Smooth muscle cell (in vitro differentiated cells): ENCODE data around the gene IFT57. TPM values are rescaled to one million over a fixed set of nuclear protein-coding genes. Genes with fewer than 3 reads are reported as not detected.

Source experiments
- DNase-seq: peaks from one replicate; lab custom pipeline; 2025; ENCODE audit not compliant: unreplicated experiment; lab: John Stamatoyannopoulos, UW
- H2AFZ ChIP-seq: fragments of 200-600 bp; sonication (generic); 2 replicates; pipeline ENCODE4 v1.6.0; 2016; ENCODE audit warnings: antibody characterized with exemption, low read depth, mild to moderate bottlenecking
- H3F3A ChIP-seq: fragments of 200-600 bp; sonication (generic); 2 replicates; pipeline ENCODE4 v1.6.0; 2017; ENCODE audit warnings: antibody characterized with exemption, low read depth
- H3K27ac ChIP-seq: fragments of 200-600 bp; sonication (generic); 2 replicates; pipeline ENCODE4 v1.5.1; 2016; ENCODE audit warnings: low read depth, mild to moderate bottlenecking
- H3K27me3 ChIP-seq: fragments of 200-600 bp; sonication (generic); 2 replicates; pipeline ENCODE4 v1.6.1; 2016; ENCODE audit warnings: low read depth, mild to moderate bottlenecking
- H3K36me3 ChIP-seq: fragments of 200-600 bp; sonication (generic); 2 replicates; pipeline ENCODE4 v1.5.1; 2016; ENCODE audit warnings: low read depth
- H3K4me1 ChIP-seq: fragments of 200-600 bp; sonication (generic); 2 replicates; pipeline ENCODE4 v1.5.1; 2016; ENCODE audit warnings: low read depth
- H3K4me2 ChIP-seq: fragments of 200-600 bp; sonication (generic); 2 replicates; pipeline ENCODE4 v1.6.0; 2016; ENCODE audit warnings: mild to moderate bottlenecking
- H3K4me3 ChIP-seq: fragments of 200-600 bp; sonication (generic); 2 replicates; pipeline ENCODE4 v1.5.1; 2016; ENCODE audit warnings: mild to moderate bottlenecking
- H3K79me2 ChIP-seq: fragments of 200-600 bp; sonication (generic); 2 replicates; pipeline ENCODE4 v1.6.0; 2016; ENCODE audit warnings: low read depth, mild to moderate bottlenecking
- H3K9ac ChIP-seq: fragments of 200-600 bp; sonication (generic); 2 replicates; pipeline ENCODE4 v1.6.0; 2016; ENCODE audit warnings: low read depth
- H3K9me3 ChIP-seq: fragments of 200-600 bp; sonication (generic); replicated peaks from 2 replicates; pipeline ENCODE4 v1.5.1; 2016; ENCODE audit warnings: low read depth
- H4K20me1 ChIP-seq: fragments of 200-600 bp; sonication (generic); 2 replicates; pipeline ENCODE4 v1.6.0; 2016; ENCODE audit warnings: low read depth
- CTCF ChIP-seq: fragments of 200-600 bp; sonication (generic); IDR thresholded peaks from 2 replicates; pipeline ENCODE4 v1.5.1; 2017; ENCODE audit warnings: borderline replicate concordance, mild to moderate bottlenecking, antibody characterized with exemption; ENCODE audit not compliant: insufficient read depth, poor library complexity, severe bottlenecking
- WGBS: methylation state at CpG from one replicate; pipeline ENCODE4 v1.1.7; 2016; ENCODE audit warnings: low lambda C conversion rate; 5-methylcytosine and 5-hydroxymethylcytosine counted together
- polyA plus RNA-seq: library from polyadenylated mRNA; unstranded; fragments of >200 nt; fragmentation: Nextera tagmentation; extraction: Ambion mirVana; gene quantifications from 2 replicates; pipeline ENCODE4 v1.2.1, GENCODE V29; 2016
- total RNA-seq: library from RNA; depleted of rRNA; stranded (reverse); fragments of >200 nt; gene quantifications from 2 replicates; pipeline ENCODE4 v1.2.3, GENCODE V29; 2014

Gene IFT57
- total and polyA plus RNA-seq, 2 experiments from 2014 or later = 24.5 to 42.0 TPM

DNA sequence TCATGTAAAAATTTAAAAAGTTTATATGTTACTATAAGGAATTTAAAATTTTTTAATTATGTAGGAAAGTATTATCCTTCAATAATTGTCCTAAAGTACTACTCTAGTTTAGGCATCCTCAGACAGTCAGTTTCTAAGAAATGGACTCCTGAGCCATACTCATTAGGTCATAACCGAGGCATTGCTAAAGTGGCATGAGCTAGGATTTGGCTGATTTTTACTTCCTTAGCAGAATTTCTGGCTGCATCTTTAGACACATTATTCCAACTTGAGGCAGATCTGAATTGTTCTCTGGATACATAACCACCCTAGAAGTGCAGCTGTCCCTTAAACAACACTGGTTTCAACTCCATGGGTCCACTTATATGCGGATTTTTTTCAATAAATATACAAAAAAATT lies 38.3 kb downstream of the IFT57 start:
- DNase-seq = no peak
- H3K27ac ChIP-seq = no peak overlapping the region
- TF ChIP-seq CTCF = no peak
- WGBS = 100% methylated on average over 2 of the region's 2 CpGs
- H3K9ac ChIP-seq = no peak overlapping the region
- no peaks in the 10 kb centered on the region for H3K9me3 ChIP-seq
- H3K4me2 ChIP-seq = no peak overlapping the region
- H2AFZ ChIP-seq = no peak overlapping the region
- no peaks in the 10 kb centered on the region for H4K20me1 ChIP-seq
- no peaks in the 10 kb centered on the region for H3K79me2 ChIP-seq
- no peaks in the 10 kb centered on the region for H3K4me1 ChIP-seq
- H3F3A ChIP-seq = no peaks in the 10 kb centered on the region
- H3K36me3 ChIP-seq = peaks cover 4% of the 10 kb centered on the region
- H3K4me3 ChIP-seq = no peak overlapping the region
- no peaks in the 10 kb centered on the region for H3K27me3 ChIP-seq

DNA sequence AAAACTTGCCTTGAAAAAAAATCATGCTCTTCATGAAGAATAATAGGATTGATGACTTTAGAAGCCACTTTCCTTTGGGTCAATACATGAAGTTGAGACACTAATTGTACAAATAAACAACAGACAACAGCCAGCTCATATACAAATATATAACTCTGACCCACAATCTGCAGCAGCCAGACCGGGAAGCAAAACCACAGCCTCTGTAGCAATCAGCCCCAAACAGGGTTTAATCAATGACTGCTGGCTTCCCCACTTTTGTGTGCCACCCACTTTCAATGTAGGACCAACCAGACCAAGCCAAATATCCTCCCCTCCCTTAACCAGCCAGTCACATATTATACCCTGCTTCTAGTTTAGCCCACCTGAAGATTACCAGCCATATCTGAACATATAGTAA lies 39.0 kb downstream of the IFT57 start:
- H3K36me3 ChIP-seq = peaks cover 4% of the 10 kb centered on the region
- H3K9me3 ChIP-seq = no peaks in the 10 kb centered on the region
- no peak for DNase-seq
- no peak overlapping the region for H3K4me2 ChIP-seq
- no peaks in the 10 kb centered on the region for H3K4me1 ChIP-seq
- no peaks in the 10 kb centered on the region for H3F3A ChIP-seq
- H3K27me3 ChIP-seq = no peaks in the 10 kb centered on the region
- 54% methylated on average over 1 of the region's 1 CpG for WGBS
- no peak overlapping the region for H2AFZ ChIP-seq
- H3K27ac ChIP-seq = no peak overlapping the region
- no peak overlapping the region for H3K4me3 ChIP-seq
- H3K79me2 ChIP-seq = no peaks in the 10 kb centered on the region
- H4K20me1 ChIP-seq = no peaks in the 10 kb centered on the region
- no peak for TF ChIP-seq CTCF
- H3K9ac ChIP-seq = no peak overlapping the region

- no peak overlapping the region for H3K4me2 ChIP-seq
- H4K20me1 ChIP-seq = no peaks in the 10 kb centered on the region
- H3K4me3 ChIP-seq = no peak overlapping the region
- H2AFZ ChIP-seq = no peak overlapping the region
- no peak overlapping the region for H3K27ac ChIP-seq
- no peak for DNase-seq
- no peaks in the 10 kb centered on the region for H3K9me3 ChIP-seq
- no peaks in the 10 kb centered on the region for H3K4me1 ChIP-seq
- no peaks in the 10 kb centered on the region for H3K27me3 ChIP-seq
- no peaks in the 10 kb centered on the region for H3K79me2 ChIP-seq
- H3F3A ChIP-seq = no peaks in the 10 kb centered on the region
- peaks cover 4% of the 10 kb centered on the region for H3K36me3 ChIP-seq
- H3K9ac ChIP-seq = no peak overlapping the region
- WGBS = 38% methylated on average over 1 of the region's 1 CpG
- TF ChIP-seq CTCF = no peak
Measured at GRCh38 chr3:108182339-108182738, 39.9 kb downstream of the IFT57 start.

DNA sequence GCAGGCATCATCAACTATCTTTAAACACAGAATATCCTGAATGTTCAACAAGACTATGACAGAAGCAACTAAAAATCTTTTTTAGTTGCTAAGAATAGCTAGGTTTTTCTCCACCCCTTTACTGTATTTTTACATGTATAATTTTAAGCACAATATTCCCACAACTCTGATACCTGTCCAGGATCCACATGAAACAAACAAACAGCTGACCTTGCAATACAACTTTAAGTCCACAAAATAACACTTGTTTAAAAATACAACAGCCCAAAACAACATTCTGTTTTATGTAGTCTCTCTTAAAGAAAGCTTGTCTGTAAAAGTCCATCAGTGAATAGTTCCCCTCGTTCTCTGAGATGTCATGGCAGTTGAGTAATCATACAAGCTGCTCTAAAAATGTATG lies 41.1 kb downstream of the IFT57 start:
- H3K9ac ChIP-seq = no peak overlapping the region
- no peak for TF ChIP-seq CTCF
- no peaks in the 10 kb centered on the region for H3K4me1 ChIP-seq
- H2AFZ ChIP-seq = no peak overlapping the region
- peaks cover 4% of the 10 kb centered on the region for H3K36me3 ChIP-seq
- H3K9me3 ChIP-seq = no peaks in the 10 kb centered on the region
- H3K4me3 ChIP-seq = no peak overlapping the region
- whole genome bisulfite sequencing = 50% methylated on average over 1 of the region's 1 CpG
- no peak for DNase-seq
- H4K20me1 ChIP-seq = no peaks in the 10 kb centered on the region
- no peak overlapping the region for H3K27ac ChIP-seq
- H3F3A ChIP-seq = no peaks in the 10 kb centered on the region
- no peaks in the 10 kb centered on the region for H3K27me3 ChIP-seq
- H3K4me2 ChIP-seq = no peak overlapping the region
- H3K79me2 ChIP-seq = no peaks in the 10 kb centered on the region
